Measurements from ENCODE around the gene AKR1C8. TPM values are rescaled to one million over a fixed set of nuclear protein-coding genes. Genes with fewer than 3 reads are reported as not detected.

AKR1C8 gene
- total RNA-seq, result not detected in 2 replicates

DNA sequence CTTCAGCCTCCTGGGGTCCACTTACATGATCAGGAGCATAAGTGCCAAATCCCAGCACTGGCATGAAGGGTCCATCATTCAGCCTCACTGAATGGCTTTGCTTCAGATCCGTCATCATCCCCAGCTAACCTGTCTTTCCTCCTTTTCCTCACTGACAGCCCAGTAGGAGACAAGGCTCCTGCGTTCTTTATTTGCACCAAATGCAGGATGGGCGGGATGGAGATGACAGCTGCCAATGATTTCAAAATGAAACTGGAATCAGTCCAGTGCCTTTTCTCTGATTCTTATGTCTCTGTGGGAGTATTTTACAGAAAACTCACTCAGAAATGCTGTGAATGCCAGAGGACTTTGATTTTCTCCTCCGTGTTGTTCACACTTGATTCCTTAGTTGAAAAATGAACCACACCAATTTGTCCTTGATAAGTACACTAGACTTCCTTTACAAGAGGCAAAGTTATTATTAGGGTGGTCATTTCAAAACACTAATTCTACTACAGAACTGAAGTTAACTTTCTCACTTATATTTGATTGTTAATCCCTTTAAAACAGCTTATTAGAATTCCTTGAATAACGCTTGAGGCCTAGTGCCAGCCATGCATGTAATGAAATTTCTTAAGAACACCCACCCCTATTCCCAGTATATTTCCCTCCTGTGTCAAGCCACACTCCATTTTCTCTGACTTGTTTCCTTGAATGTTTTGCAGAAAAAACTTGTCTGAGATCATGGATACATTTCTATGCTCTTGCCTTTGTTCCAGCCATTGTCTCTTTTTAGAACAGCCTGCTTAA lies at the start of gene AKR1C8:
Gene AKR1C8 (minus strand): TSS at position 164 of the 789 bp plus-strand sequence. CDS start 46 bp downstream, at position 118.

DNA sequence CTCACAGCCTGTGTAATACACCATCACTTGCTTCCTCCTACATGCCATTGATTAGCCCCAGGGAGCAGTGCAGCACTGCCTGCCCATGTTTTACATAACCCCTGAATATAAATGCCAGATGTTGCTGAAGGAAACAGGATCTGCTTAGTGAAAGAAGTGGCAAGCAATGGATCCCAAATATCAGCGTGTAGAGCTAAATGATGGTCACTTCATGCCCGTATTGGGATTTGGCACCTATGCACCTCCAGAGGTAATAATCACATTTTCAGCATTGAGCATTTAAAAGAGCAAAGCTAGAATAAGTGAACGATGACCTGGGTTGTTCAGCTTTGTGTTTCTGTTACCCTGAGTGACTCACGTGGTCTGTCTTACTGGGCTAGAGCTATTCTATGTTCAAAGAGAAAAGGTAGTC lies 11.8 kb upstream of the AKR1C8 start, which contains the start of gene AKR1C4:
Gene AKR1C4 (plus strand): TSS at position 136 of the 412 bp plus-strand sequence. CDS start 31 bp downstream, at position 167.

Other genes with a start within 250 kb of the AKR1C8 start
- gene AKR1C1, start 221.7 kb downstream of the AKR1C8 start, total RNA-seq, result 60.7 and 75.3 TPM in 2 replicates
- 36.7 and 46.4 TPM in 2 replicates for gene AKR1C2, start 181.3 kb downstream of the AKR1C8 start, total RNA-seq
- gene AKR1C3, start 90.7 kb downstream of the AKR1C8 start, total RNA-seq, result 41.5 and 84.8 TPM in 2 replicates
- not detected in 2 replicates for gene AKR1C4, start 11.7 kb upstream of the AKR1C8 start, total RNA-seq
- gene UCN3, start 179.8 kb upstream of the AKR1C8 start, total RNA-seq, result not detected in 2 replicates
- not detected in 2 replicates for gene TUBAL3, start 219.7 kb upstream of the AKR1C8 start, total RNA-seq
- 44.7 and 49.7 TPM in 2 replicates for gene NET1, start 227.4 kb upstream of the AKR1C8 start, total RNA-seq